Caki2 (cell line): ENCODE data around the gene PADI3. TPM values are rescaled to one million over a fixed set of nuclear protein-coding genes. Genes with fewer than 3 reads are reported as not detected.

Experiments
- total RNA-seq: library from RNA; depleted of rRNA; stranded (reverse); fragments of >200 nt; shearing (Covaris generic); gene quantifications from 2 replicates; pipeline ENCODE4 v1.2.3, GENCODE V29; 2014; ENCODE audit warnings: low replicate concordance; rRNA removed

Gene PADI3
- total RNA-seq, 1 experiment from 2014 or later = 82.9 TPM

Other genes with a start within 250 kb of the PADI3 start
- 30.2 and 37.7 TPM in 2 replicates for gene ATP13A2, start 237.2 kb upstream of the PADI3 start, total RNA-seq
- 152 and 178 TPM in 2 replicates for gene SDHB, start 195.1 kb upstream of the PADI3 start, total RNA-seq
- gene PADI2, start 129.6 kb upstream of the PADI3 start, total RNA-seq = 0.20 TPM in 1 of 2 replicates, not detected in the other
- 4.4 and 7.2 TPM in 2 replicates for gene PADI1, start 44.0 kb upstream of the PADI3 start, total RNA-seq
- gene PADI4, start 59.1 kb downstream of the PADI3 start, total RNA-seq = not detected in 2 replicates
- not detected in 2 replicates for gene PADI6, start 123.1 kb downstream of the PADI3 start, total RNA-seq
- gene RCC2, start 190.6 kb downstream of the PADI3 start, total RNA-seq = 141 and 145 TPM in 2 replicates